HepG2 (cell line): Measurements from ENCODE around the gene CAPZA1. TPM values are rescaled to one million over a fixed set of nuclear protein-coding genes. Genes with fewer than 3 reads are reported as not detected.

Source experiments
- AGO1 ChIP-seq: fragments of 200-400 bp; formaldehyde crosslinking; IDR thresholded peaks from 2 replicates; pipeline ENCODE4 v1.6.1; 2017; ENCODE audit warnings: mild to moderate bottlenecking, low read depth, low read length, moderate library complexity; ENCODE audit not compliant: poor library complexity, severe bottlenecking
- ARID2 ChIP-seq: sonication (generic); formaldehyde crosslinking; IDR thresholded peaks from 2 replicates; pipeline ENCODE4 v1.8.1; 2022; ENCODE audit warnings: mild to moderate bottlenecking, missing genetic modification reagents, borderline replicate concordance
- ASH2L ChIP-seq: fragments of 300-600, 200-600 bp; sonication (generic); IDR thresholded peaks from 2 replicates; pipeline ENCODE4 v1.7.0; 2017; ENCODE audit warnings: low read depth, mild to moderate bottlenecking, moderate library complexity, mixed read lengths, low read length; ENCODE audit not compliant: insufficient read length
- ATF5 ChIP-seq: sonication (generic); formaldehyde crosslinking; IDR thresholded peaks from 2 replicates; pipeline ENCODE4 v1.4.0; 2020; ENCODE audit warnings: mild to moderate bottlenecking, low read depth, missing genetic modification reagents
- GATAD2A ChIP-seq: IDR thresholded peaks from 2 replicates; pipeline ENCODE4 v1.6.1; 2016
- HHEX ChIP-seq: IDR thresholded peaks from 2 replicates; pipeline ENCODE4 v1.6.1; 2016; ENCODE audit warnings: control low read depth
- HIVEP1 ChIP-seq: sonication (generic); formaldehyde crosslinking; IDR thresholded peaks from 2 replicates; pipeline ENCODE4 v1.4.0; 2020; ENCODE audit warnings: mild to moderate bottlenecking, missing genetic modification reagents
- KDM3A ChIP-seq: IDR thresholded peaks from 2 replicates; pipeline ENCODE4 v1.6.1; 2018; ENCODE audit warnings: low read depth, missing compliant biosample characterization
- KMT2A ChIP-seq: sonication (generic); formaldehyde crosslinking; IDR thresholded peaks from 2 replicates; pipeline ENCODE4 v1.4.0; 2020; ENCODE audit warnings: missing genetic modification reagents
- NFIB ChIP-seq: sonication (generic); formaldehyde crosslinking; IDR thresholded peaks from 2 replicates; pipeline ENCODE4 v1.9.0; 2021; ENCODE audit warnings: missing genetic modification reagents, mild to moderate bottlenecking, borderline replicate concordance
- NKX3-1 ChIP-seq: sonication (generic); formaldehyde crosslinking; IDR thresholded peaks from 2 replicates; pipeline ENCODE4 v1.5.0; 2020; ENCODE audit warnings: missing genetic modification reagents
- NR2F2 ChIP-seq: IDR thresholded peaks from 2 replicates; pipeline ENCODE4 v1.6.1; 2012; ENCODE audit warnings: low read depth, inconsistent platforms, borderline replicate concordance
- PAX8 ChIP-seq: sonication (generic); formaldehyde crosslinking; IDR thresholded peaks from 2 replicates; pipeline ENCODE4 v1.8.0; 2022; ENCODE audit warnings: mild to moderate bottlenecking, missing genetic modification reagents, borderline replicate concordance
- RBFOX2 ChIP-seq: fragments of 200-400 bp; formaldehyde crosslinking; IDR thresholded peaks from 2 replicates; pipeline ENCODE4 v1.6.1; 2017; ENCODE audit warnings: low read depth, mild to moderate bottlenecking, low read length
- REXO4 ChIP-seq: sonication (generic); formaldehyde crosslinking; IDR thresholded peaks from 2 replicates; pipeline ENCODE4 v1.8.0; 2022; ENCODE audit warnings: missing genetic modification reagents, mild to moderate bottlenecking, borderline replicate concordance
- XBP1 ChIP-seq: sonication (generic); formaldehyde crosslinking; IDR thresholded peaks from 2 replicates; pipeline ENCODE4 v1.5.0; 2020; ENCODE audit warnings: missing genetic modification reagents
- ZBTB46 ChIP-seq: sonication (generic); formaldehyde crosslinking; IDR thresholded peaks from 2 replicates; pipeline ENCODE4 v1.4.0; 2020; ENCODE audit warnings: mild to moderate bottlenecking, missing genetic modification reagents, borderline replicate concordance
- ZNF318 ChIP-seq: sonication (generic); formaldehyde crosslinking; IDR thresholded peaks from 2 replicates; pipeline ENCODE4 v1.4.0; 2020; ENCODE audit warnings: mild to moderate bottlenecking, missing genetic modification reagents
- ZNF335 ChIP-seq: sonication (generic); formaldehyde crosslinking; IDR thresholded peaks from 2 replicates; pipeline ENCODE4 v1.4.0; 2020; ENCODE audit warnings: missing genetic modification reagents
- ZNF878 ChIP-seq: sonication (generic); formaldehyde crosslinking; IDR thresholded peaks from 2 replicates; pipeline ENCODE4 v1.8.1; 2023; ENCODE audit warnings: mild to moderate bottlenecking, missing genetic modification reagents, moderate library complexity
- polyA plus RNA-seq, 8 experiments: library from polyadenylated mRNA; depleted of rRNA in 3 of 8; stranded (reverse) in 7 of 8; unstranded in 1 of 8; fragments of >200 nt; fragmentation: Illumina TruSeq in 4 of 8; extraction: Trizol in 4 of 8; gene quantifications; 2 replicates each; pipeline versions ENCODE4 v1.2.1 to v1.2.3, GENCODE V29; 2011 to 2016; ENCODE audit warnings: low read depth in 4 of 8, missing spikeins in 1 of 8, mixed read lengths in 1 of 8; ENCODE audit not compliant: insufficient read depth in 1 of 8
- total RNA-seq, 5 experiments: library from RNA; depleted of rRNA; stranded (reverse); fragments of >200 nt; fragmentation: Illumina TruSeq; extraction: Trizol; gene quantifications; 2 replicates each; pipeline ENCODE4 v1.2.3, GENCODE V29; 2016; ENCODE audit warnings: low read depth in 1 of 5

The CAPZA1 gene
- total and polyA plus RNA-seq, 2 of the 13 experiments (the other 11 are each of a cell fraction or from before 2014, with no cell fraction given), result 67.0 to 117 TPM

- TF ChIP-seq ZBTB46 (CRISPR knock-in tag), result 0 out of 2 replicates have a peak, but pooled peaks have one; percentile 30
- no peak for TF ChIP-seq HHEX (CRISPR knock-in tag)
- 0 out of 2 replicates have a peak, but pooled peaks have one; percentile 27 for TF ChIP-seq KDM3A (CRISPR knock-in tag)
- peak; percentile 58 for TF ChIP-seq AGO1
- 0 out of 2 replicates have a peak, but pooled peaks have one; percentile 61 for TF ChIP-seq PAX8 (CRISPR knock-in tag)
- no peak for TF ChIP-seq RBFOX2
- TF ChIP-seq NFIB (CRISPR knock-in tag), result no peak
- TF ChIP-seq ARID2 (CRISPR knock-in tag), result no peak
- no peak for TF ChIP-seq REXO4
- peak; percentile 87 for TF ChIP-seq HIVEP1 (CRISPR knock-in tag)
- TF ChIP-seq XBP1 (CRISPR knock-in tag), result 0 out of 2 replicates have a peak, but pooled peaks have one; percentile 44
- no peak; the same call in 1 of the 2 replicates for TF ChIP-seq ZNF335 (CRISPR knock-in tag)
- TF ChIP-seq NKX3-1 (CRISPR knock-in tag), result 0 out of 2 replicates have a peak, but pooled peaks have one; percentile 13
- TF ChIP-seq ASH2L, result peak; percentile 82
- no peak; the same call in 1 of the 2 replicates for TF ChIP-seq KMT2A
- peak; percentile 8; the same call in 1 of the 2 replicates for TF ChIP-seq NR2F2
- 0 out of 2 replicates have a peak, but pooled peaks have one; percentile 37 for TF ChIP-seq ATF5 (CRISPR knock-in tag)
- TF ChIP-seq ZNF878 (CRISPR knock-in tag), result 0 out of 2 replicates have a peak, but pooled peaks have one; percentile 35
- TF ChIP-seq GATAD2A, result no peak; the same call in 1 of the 2 replicates
- peak; percentile 75; the same call in 1 of the 2 replicates for TF ChIP-seq ZNF318 (CRISPR knock-in tag)
Measured at GRCh38 chr1:112674440-112674985, 54.9 kb downstream of the CAPZA1 start, which contains the start of gene MOV10 (continued).
